Measurements from ENCODE around the gene BICD2.

GRCh38 chr9:92669890-92670708 lies 94.5 kb downstream of the BICD2 start, which contains the start of gene IPPK:
- TF ChIP-seq CTCF (IDR thresholded peaks at IDR 0.05) = peak in 1 of 4 experiments; percentile 9
- no peak for TF ChIP-seq EP300 (IDR thresholded peaks at IDR 0.05)
- TF ChIP-seq POLR2A (IDR thresholded peaks at IDR 0.05) = peak; percentile 59 to 82
